ENCODE results near the gene SGK1.
"Not testable (repeated sequence)": the region's sequence is repeated elsewhere in the genome, so short reads cannot be mapped to it uniquely, and the experiment has no call there.

The SGK1 gene

DNA sequence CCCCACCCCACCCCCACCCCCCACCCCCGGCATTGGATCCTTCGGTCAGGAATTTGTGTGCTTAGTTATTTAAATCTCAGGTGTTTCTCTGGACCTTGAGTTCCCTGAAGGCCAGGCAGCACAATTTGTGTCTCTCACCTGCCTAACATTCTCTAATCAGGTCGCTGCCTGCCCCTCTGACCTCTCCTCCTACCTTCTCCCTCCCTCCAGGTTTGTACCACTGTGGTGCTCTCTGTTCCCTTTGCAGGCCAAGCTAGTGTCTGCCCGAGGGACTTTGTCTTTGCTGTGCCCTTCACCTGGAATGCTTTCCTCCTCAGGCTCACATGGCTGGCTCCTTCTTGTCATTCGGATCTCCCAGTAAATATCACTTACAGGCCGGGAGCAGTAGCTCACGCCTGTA, 134.1 kb downstream of the SGK1 start:
- DNase-seq = no peak
- in situ Hi-C loops (cut with HindIII; ENCODE audit: low pct_ligation_motif_present, low pct_unique_long_range_greater_than_20kb, low sequenced_read_pairs) = no loop called here

DNA sequence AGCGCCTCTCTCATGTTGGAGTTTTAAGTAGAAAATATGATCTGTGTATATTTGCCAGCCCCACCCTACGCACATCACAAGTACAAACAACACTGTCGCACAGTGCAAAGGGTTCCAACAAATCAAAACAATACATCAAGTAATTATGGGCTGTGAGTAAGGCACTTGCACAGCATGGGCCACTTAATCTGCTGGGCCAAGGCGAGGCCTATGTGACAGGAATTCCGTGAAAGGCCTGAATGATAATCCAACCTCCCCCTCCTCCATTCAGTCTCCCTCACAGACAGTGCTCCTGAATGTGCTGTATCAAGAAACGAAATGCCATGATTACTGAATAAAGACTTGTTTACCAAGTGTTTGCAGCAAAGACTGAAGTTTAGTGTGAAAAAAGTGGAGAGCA, 135.4 kb downstream of the SGK1 start:
- in situ Hi-C loops (cut with HindIII; ENCODE audit: low pct_ligation_motif_present, low pct_unique_long_range_greater_than_20kb, low sequenced_read_pairs) = no loop called here
- no peak for DNase-seq

GRCh38 chr6:134181726-134182125, 136.2 kb downstream of the SGK1 start:
- in situ Hi-C loops (cut with HindIII; ENCODE audit: low pct_ligation_motif_present, low pct_unique_long_range_greater_than_20kb, low sequenced_read_pairs); DNase-seq: not testable (repeated sequence)

- DNase-seq; in situ Hi-C loops (cut with HindIII; ENCODE audit: low pct_ligation_motif_present, low pct_unique_long_range_greater_than_20kb, low sequenced_read_pairs): not testable (repeated sequence)
Measured at GRCh38 chr6:134181251-134181650, 136.7 kb downstream of the SGK1 start.

DNA sequence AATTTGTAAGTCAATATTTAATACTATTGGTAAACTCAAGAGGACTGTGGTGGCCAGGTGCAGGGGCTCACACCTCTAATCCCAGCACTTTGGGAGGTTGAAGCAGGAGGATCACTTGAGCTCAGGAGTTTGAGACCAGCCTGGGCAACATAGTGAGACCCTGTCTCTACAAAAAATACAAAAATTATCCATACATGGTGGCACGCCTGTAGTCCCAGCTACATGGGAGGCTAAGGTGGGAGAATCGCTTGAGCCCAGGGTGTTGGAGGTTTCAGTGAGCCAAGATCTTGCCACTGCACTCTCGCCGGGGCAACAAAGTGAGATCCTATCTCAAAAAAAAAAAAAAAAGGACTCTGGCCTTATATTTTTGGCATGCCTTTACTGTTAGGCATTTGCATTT, 137.4 kb downstream of the SGK1 start:
- in situ Hi-C loops (cut with HindIII; ENCODE audit: low pct_ligation_motif_present, low pct_unique_long_range_greater_than_20kb, low sequenced_read_pairs); DNase-seq: not testable (repeated sequence)

GRCh38 chr6:134178161-134179044, 139.5 kb downstream of the SGK1 start:
- in situ Hi-C loops (cut with HindIII; ENCODE audit: low pct_ligation_motif_present, low pct_unique_long_range_greater_than_20kb, low sequenced_read_pairs) = no loop called here
- peak; percentile 91 for DNase-seq

DNA sequence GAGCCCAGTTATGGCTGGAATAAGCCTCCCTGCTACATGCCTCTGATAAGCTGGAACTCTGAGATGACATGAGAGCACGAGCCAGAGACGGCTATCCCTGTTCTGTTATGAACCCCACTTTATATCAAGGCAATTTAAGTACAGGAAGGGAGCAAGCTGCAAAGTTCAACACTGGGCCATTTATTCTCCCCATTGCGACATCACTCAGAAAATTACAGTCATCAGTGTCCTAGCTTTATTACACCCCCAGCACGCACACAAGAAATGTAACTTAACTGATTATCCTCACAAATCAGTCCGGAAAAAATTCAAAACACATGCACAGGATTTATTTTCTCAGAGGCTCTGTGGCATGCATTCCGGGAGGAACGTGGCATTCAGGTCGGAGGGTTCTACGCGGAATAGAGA, 140.2 kb downstream of the SGK1 start:
- in situ Hi-C loops (cut with HindIII; ENCODE audit: low pct_ligation_motif_present, low pct_unique_long_range_greater_than_20kb, low sequenced_read_pairs) = no loop called here
- no peak for DNase-seq

DNA sequence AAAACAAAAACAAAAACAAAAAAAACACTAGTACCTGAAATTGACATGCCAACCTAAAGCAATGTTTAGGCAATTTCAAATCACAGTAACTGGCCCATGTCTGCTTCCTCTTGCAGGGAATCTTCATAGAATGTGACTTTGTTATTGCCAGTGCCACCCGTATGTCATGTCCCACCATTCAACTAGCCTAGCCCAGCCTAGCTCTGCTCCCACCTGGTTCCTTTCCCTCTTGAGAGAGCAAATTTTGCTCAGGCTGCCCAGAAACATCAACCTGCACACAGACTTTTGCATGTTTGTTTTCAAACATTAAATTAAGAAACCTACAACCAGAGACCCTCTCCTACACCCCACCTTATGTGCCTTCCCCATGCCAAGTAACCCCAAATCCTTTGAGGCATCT, 140.7 kb downstream of the SGK1 start:
- no peak for DNase-seq
- in situ Hi-C loops (cut with HindIII; ENCODE audit: low pct_ligation_motif_present, low pct_unique_long_range_greater_than_20kb, low sequenced_read_pairs) = no loop called here

- in situ Hi-C loops (cut with HindIII; ENCODE audit: low pct_ligation_motif_present, low pct_unique_long_range_greater_than_20kb, low sequenced_read_pairs) = no loop called here
- no peak for DNase-seq
Measured at GRCh38 chr6:134176264-134176975, 141.5 kb downstream of the SGK1 start.

- peak; percentile 67 for DNase-seq
- in situ Hi-C loops (cut with HindIII; ENCODE audit: low pct_ligation_motif_present, low pct_unique_long_range_greater_than_20kb, low sequenced_read_pairs) = no loop called here
Measured at GRCh38 chr6:134175532-134176263, 142.2 kb downstream of the SGK1 start.

GRCh38 chr6:134174672-134175531, 143.0 kb downstream of the SGK1 start:
- DNase-seq = peak; percentile 82
- in situ Hi-C loops (cut with HindIII; ENCODE audit: low pct_ligation_motif_present, low pct_unique_long_range_greater_than_20kb, low sequenced_read_pairs) = loop anchor here (25.0 kb wide), 1 partner anchor 762 kb away; no protein-coding TSS in a partner anchor

- in situ Hi-C loops (cut with HindIII; ENCODE audit: low pct_ligation_motif_present, low pct_unique_long_range_greater_than_20kb, low sequenced_read_pairs) = loop anchor here (25.0 kb wide), 1 partner anchor 763 kb away; no protein-coding TSS in a partner anchor
Measured at GRCh38 chr6:134173936-134174671, 143.8 kb downstream of the SGK1 start.

DNA sequence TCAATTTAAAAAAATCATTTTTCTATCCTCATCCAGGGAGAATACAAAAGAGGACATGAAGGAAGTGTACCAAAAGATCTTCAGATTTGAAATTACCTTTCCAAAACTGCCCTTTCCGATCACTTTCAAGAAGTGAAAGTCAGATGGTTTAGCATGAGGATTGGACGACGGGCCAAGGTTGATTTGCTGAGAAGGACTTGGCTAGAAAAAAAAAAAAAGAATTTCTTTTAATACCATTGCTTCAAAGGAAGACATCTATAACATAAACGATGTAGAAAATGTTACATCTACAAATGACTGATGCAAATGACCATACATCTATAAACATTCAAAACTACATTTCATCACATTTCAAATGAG, 144.6 kb downstream of the SGK1 start:
- in situ Hi-C loops (cut with HindIII; ENCODE audit: low pct_ligation_motif_present, low pct_unique_long_range_greater_than_20kb, low sequenced_read_pairs) = loop anchor here (25.0 kb wide), 1 partner anchor 764 kb away; no protein-coding TSS in a partner anchor
- peak; percentile 13 for DNase-seq

More at GRCh38 chr6:134173936-134174671, 143.8 kb downstream of the SGK1 start:
- DNase-seq = peak; percentile 80

- in situ Hi-C loops (cut with HindIII; ENCODE audit: low pct_ligation_motif_present, low pct_unique_long_range_greater_than_20kb, low sequenced_read_pairs) = loop anchor here (25.0 kb wide), 1 partner anchor 764 kb away; no protein-coding TSS in a partner anchor
- no peak for DNase-seq
Measured at GRCh38 chr6:134172706-134173365, 145.1 kb downstream of the SGK1 start.

- in situ Hi-C loops (cut with HindIII; ENCODE audit: low pct_ligation_motif_present, low pct_unique_long_range_greater_than_20kb, low sequenced_read_pairs) = loop anchor here (25.0 kb wide), 1 partner anchor 765 kb away; no protein-coding TSS in a partner anchor
Measured at GRCh38 chr6:134172020-134172705, 145.7 kb downstream of the SGK1 start.

GRCh38 chr6:134171517-134171916, 146.4 kb downstream of the SGK1 start:
- no peak for DNase-seq
- in situ Hi-C loops (cut with HindIII; ENCODE audit: low pct_ligation_motif_present, low pct_unique_long_range_greater_than_20kb, low sequenced_read_pairs) = loop anchor here (25.0 kb wide), 1 partner anchor 766 kb away; no protein-coding TSS in a partner anchor

More at GRCh38 chr6:134172020-134172705, 145.7 kb downstream of the SGK1 start:
- no peak for DNase-seq

All from ACHN (cell line).